HG03060 (cell line): ENCODE results near the gene TIMM50.

Experiments
- ATAC-seq: cut with Tn5 transposase; IDR thresholded peaks from one replicate; pipeline ENCODE4 v1.9.1; 2021; ENCODE audit warnings: low read depth, moderate number of reproducible peaks; ENCODE audit not compliant: unreplicated experiment

TIMM50 gene

DNA sequence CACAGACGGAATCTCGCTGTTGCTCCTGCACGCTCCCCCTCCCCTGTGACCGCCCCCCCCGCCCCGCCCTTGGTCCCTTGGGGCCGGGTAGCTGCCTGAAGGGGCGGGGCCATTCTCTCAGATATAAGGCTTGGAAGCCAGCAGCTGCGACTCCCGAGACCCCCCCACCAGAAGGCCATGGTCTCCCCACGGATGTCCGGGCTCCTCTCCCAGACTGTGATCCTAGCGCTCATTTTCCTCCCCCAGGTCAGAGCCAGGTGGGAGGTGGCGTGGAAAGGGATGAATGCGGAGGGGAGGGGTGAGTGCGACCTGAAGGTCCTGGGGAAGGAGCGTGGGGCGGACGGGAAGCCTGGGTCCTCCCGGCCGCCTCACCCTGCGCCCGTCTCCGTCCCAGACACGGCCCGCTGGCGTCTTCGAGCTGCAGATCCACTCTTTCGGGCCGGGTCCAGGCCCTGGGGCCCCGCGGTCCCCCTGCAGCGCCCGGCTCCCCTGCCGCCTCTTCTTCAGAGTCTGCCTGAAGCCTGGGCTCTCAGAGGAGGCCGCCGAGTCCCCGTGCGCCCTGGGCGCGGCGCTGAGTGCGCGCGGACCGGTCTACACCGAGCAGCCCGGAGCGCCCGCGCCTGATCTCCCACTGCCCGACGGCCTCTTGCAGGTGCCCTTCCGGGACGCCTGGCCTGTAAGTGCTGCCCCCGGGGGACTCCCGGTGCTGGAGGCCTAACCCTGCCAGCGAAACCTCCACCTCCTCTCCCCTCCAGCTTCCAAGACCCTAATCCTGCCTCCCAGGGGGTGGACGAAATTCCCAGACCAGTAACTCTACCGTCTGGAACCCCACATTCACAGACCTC is 18.4 kb downstream of the TIMM50 start, which contains the start of gene DLL3:
DLL3 (plus strand) TSS at position 150 of the 845 bp plus-strand sequence; CDS start at position 178, 28 bp downstream.
- ATAC-seq = no peak

DNA sequence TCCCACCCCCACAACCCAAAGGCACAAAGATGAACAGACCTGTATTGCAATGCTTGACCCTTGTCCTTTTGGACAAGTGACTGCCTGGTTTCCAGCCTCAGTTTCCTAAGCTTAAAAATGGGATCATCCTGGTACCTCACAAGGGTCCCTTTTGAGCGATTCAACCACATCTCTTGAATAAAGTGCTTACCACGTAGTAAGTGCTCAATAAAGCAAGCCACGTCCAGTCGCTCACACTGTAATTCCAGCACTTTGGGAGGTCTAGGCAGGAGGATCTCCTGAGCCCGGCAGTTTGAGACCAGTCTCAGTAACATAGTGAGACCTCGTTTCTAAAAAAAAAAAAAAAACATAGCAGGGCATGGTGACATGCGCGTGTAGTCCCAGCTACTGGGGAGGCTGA is 19.3 kb downstream of the TIMM50 start:
- ATAC-seq = no peak

GRCh38 chr19:39500543-39500942 is 19.9 kb downstream of the TIMM50 start:
- ATAC-seq = no peak

GRCh38 chr19:39501340-39501739 is 20.7 kb downstream of the TIMM50 start:
- ATAC-seq = no peak

DNA sequence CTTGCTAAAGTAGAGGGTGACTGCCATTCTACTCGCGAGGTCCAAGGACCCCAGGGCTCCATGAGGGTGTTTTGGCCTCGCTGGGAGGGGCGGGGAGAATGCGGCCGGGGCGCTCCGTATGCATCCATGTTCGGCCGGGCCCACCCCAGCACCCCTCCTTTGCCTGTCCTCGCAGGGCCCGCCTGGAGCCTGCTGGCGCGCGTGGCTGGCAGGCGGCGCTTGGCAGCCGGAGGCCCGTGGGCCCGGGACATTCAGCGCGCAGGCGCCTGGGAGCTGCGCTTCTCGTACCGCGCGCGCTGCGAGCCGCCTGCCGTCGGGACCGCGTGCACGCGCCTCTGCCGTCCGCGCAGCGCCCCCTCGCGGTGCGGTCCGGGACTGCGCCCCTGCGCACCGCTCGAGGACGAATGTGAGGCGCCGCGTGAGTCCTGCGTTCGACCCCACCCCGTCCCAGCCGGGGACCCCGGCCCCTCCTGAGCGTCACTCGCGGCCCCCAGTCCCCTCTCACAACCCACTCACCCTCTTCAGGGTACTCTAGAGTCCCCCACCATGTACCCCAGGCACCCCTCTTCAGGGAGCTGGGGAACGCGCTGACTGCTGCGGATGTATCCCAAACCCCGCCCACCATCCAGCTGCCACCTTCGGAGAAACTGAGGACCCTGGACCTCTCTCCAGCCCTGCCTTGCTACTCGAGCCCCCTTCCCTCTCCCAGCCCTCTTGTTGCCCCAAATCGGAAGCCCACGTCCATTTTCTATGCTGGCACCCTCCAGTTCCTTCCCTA is 22.2 kb downstream of the TIMM50 start:
- ATAC-seq = no peak

DNA sequence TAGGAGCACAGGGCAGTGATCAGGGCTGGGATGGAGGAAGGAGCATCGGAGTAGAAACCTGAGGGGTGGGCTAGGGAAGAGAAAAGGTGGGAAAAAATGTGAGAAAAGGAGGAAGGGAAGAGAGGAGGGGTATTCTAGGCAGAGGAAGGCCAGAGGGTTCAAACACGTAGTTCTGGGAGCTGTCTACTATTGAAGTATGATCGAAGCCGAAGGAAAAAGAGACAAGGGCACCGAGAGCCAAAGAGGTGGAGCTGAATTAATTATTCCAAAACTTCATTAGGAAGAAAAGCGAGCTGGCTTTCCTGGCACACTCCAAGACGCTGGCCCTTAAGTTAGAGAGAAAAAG is 25.9 kb downstream of the TIMM50 start:
- ATAC-seq = no peak

DNA sequence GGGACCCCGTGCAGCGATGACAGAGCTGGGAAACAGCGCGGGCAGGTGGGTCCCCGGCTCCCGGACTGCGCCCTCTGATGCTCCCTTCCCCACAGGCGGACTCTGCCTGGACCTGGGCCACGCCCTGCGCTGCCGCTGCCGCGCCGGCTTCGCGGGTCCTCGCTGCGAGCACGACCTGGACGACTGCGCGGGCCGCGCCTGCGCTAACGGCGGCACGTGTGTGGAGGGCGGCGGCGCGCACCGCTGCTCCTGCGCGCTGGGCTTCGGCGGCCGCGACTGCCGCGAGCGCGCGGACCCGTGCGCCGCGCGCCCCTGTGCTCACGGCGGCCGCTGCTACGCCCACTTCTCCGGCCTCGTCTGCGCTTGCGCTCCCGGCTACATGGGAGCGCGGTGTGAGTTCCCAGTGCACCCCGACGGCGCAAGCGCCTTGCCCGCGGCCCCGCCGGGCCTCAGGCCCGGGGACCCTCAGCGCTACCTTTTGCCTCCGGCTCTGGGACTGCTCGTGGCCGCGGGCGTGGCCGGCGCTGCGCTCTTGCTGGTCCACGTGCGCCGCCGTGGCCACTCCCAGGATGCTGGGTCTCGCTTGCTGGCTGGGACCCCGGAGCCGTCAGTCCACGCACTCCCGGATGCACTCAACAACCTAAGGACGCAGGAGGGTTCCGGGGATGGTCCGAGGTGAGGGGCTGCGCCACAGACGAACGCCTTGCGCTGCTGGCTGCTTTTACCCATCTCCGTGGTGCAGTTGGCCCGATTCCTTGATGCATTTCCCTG is 26.5 kb downstream of the TIMM50 start:
- ATAC-seq = no peak

GRCh38 chr19:39507715-39508364 is 27.2 kb downstream of the TIMM50 start:
- no peak for ATAC-seq

DNA sequence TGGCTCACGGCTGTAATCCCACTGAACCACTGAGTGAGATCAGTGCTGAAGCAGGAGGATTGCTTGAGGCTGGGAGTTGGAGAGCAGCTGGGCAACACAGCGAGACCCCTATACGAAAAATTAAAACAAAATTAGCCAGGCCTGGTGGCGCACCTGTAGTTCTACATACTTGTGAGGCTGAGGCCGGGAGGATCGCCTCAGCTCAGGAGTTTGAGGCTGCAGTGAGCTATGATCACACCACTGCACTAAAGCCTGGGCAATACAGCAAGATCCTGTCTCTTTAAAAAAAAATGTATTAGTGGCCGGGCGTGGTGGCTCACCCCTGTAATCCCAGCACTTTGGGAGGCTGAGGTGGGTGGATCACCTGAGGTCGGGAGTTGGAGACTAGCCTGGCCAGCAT is 28.0 kb downstream of the TIMM50 start:
- ATAC-seq = no peak

- ATAC-seq = no peak
Observed at GRCh38 chr19:39509233-39509632, 28.6 kb downstream of the TIMM50 start.

- ATAC-seq = no peak
Observed at GRCh38 chr19:39512988-39513387, 32.4 kb downstream of the TIMM50 start.

DNA sequence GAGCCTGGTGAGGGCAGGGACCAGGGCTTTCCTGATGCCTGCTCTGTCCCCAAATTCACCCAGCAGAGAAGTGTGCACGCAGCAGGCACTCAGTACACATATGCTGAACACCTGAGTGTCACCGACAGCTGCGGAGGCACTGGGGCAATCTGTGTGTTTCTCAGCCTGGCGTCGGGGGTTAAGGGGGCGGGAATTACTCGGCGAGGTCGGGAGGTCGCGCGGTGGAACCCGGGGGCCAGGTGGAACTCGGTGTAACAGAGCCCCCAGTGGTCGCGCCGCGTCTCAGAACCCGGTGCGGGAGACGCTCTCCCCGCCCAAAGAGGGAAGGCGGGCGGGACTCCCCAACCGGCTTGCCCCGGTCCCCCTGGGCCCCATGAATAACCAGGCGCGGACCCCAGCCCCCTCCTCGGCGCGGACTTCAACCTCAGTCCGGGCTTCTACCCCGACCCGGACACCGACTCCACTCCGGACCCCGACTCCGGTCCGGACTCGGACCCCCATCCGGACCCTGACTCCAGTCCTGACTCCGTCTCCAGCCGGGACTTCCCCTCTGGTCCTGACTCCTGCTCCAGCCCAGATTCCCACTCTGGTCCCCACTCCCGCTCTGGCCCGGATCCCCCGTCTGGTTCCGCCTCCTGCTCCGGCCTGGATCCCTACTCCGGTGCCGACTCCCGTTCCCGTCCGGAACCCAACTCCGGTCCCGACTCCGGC is 34.4 kb downstream of the TIMM50 start, which contains the start of gene SELENOV:
SELENOV (plus strand) TSS at position 300 of the 711 bp plus-strand sequence; CDS start at position 374, 74 bp downstream.
- no peak for ATAC-seq

GRCh38 chr19:39515551-39516191 is 35.0 kb downstream of the TIMM50 start:
- ATAC-seq = no peak

DNA sequence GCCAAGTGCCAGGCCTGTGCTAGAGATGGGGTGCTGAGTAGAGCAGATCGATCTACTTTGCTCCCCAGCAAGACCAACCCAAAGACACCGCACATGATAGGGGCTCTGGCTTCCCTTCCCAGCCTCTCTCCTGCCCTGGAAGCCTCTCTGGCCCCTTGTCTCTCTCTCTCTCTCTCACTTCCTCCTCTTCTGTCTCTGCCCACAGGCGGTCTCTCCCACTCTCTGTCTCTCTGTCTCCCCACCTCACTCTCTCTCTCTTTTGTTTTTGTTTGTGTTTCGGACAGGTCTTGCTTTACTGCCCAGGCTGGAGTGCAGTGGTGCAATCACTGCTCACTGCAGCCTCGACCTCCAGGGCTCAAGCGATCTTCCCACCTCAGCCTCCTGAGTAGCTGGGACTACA is 35.6 kb downstream of the TIMM50 start:
- no peak for ATAC-seq

GRCh38 chr19:39517432-39517831 is 36.8 kb downstream of the TIMM50 start:
- no peak for ATAC-seq

DNA sequence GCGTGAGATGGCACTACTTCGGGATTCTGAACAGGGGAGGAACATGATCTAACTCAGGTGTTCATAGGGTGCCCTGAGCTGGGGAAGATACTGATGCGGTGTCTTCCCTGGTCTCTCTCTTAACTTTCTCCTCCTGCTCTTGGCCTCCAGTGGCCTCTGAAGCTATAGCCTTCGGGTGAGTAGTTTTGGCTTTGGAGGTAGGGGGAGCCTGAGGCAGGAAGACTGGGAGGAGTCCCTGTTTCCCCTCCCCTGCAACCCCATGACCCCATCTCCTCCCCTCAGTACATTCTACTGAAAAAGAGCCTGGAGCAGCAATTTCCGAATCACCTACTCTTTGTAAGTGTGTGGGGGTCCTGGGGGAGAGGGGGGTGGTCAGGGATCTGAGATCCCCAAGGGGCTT is 37.8 kb downstream of the TIMM50 start:
- ATAC-seq = no peak

DNA sequence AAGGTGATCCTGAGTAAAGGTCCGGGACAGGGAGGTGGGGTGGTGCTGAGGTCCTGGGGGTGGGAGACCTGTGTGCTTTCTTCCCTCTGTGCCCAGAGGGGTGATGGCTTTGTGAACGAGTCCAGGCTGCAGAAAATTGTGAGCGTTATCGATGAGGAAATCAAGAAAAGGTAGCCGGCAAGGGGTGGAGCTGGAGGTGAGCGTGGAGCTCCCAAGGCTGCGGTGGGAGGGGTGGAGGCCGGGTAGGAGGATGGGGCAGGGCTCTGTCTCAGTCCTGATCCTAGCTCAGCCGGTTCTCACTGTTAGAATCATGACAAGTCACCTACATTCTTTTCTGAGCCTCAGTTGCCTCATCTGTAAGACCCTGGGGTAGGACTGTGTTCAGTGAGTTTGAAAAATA is 38.3 kb downstream of the TIMM50 start:
- ATAC-seq = no peak

DNA sequence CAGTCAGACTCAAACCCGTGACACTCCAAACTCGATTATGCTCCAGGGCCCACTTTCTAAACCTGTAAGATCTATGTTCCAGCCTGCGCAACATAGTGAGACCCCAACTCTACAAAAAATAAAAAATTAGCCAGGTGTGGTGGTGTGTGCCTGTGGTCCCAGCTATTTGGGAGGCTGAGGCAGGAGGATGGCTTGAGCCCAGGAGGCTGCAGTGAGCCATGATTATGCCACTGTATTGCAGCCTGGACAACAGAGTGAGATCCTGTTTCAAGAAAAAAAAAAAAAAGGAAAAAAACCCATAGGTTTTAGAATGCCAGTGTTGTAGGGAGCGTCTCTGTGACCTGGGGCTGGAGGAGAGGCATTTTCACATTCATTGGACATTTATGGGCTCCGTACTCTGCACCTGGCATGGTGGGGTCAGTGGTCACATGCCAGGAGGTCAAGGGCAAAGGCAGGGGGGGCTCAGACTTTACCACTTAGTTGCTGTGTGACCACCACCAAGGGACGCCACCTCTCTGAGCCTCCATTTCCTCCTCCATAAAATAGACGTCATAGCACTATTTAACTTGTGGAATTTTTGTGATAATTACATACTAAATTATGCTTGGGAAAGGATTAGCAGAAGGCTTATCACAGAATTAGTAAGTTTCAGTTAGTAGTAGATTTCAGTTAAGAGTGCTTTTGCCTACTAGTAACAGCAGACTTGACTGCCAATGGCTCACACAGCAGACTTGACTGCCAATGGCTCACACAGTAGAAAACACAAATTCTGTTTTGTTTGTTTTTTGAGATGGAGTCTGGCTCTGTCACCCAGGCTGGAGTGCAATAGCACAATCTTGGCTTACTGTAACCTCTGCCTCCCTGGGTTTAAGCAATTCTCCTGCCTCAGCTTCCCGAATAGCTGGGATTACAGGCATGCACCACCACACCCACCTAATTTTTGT is 40.2 kb downstream of the TIMM50 start:
- ATAC-seq = no peak
